Heart right ventricle (tissue), 16 donors: ENCODE measurements around the gene CD55. TPM values are rescaled to one million over a fixed set of nuclear protein-coding genes. Genes with fewer than 3 reads are reported as not detected.

Source experiments
- ATAC-seq, 8 donors: fragments of 200-7000 bp; cut with Tn5 transposase; one replicate each; pipeline ENCODE4 v1.9.1; 2020; ENCODE audit warnings: mild to moderate bottlenecking in 8 of 8, moderate library complexity in 8 of 8, moderate number of reproducible peaks in 1 of 8
- DNase-seq, 2 donors: peaks; one replicate each; pipeline ENCODE4 v3.0.0-alpha.2; 2020
- H3K27ac ChIP-seq, 10 donors: fragments of 200-600 bp; sonication (generic) in 2 of 10; one replicate each; pipeline versions ENCODE4 v1.5.0 to v1.8.0; 2020 to 2022; ENCODE audit warnings: mild to moderate bottlenecking in 3 of 10
- H3K27me3 ChIP-seq, 7 donors: fragments of 200-600 bp; one replicate each; pipeline ENCODE4 v1.8.0; 2021 to 2022; ENCODE audit warnings: mild to moderate bottlenecking in 2 of 7
- H3K36me3 ChIP-seq, 9 donors: fragments of 200-600 bp; sonication (generic) in 1 of 9; one replicate each; pipeline versions ENCODE4 v1.5.0 to v1.8.0; 2020 to 2022; ENCODE audit warnings: mild to moderate bottlenecking in 2 of 9
- H3K4me1 ChIP-seq, 9 donors: fragments of 200-600 bp; sonication (generic) in 1 of 9; one replicate each; pipeline versions ENCODE4 v1.5.0 to v1.8.0; 2020 to 2022; ENCODE audit warnings: mild to moderate bottlenecking in 4 of 9
- H3K4me3 ChIP-seq, 10 donors: fragments of 200-600 bp; sonication (generic) in 2 of 10; one replicate each; pipeline versions ENCODE4 v1.5.0 to v1.8.0; 2020 to 2022; ENCODE audit warnings: mild to moderate bottlenecking in 7 of 10, moderate library complexity in 2 of 10
- H3K9me3 ChIP-seq, 11 donors: fragments of 200-600 bp in 10 of 11; sonication (generic) in 2 of 11; one replicate each; pipeline versions ENCODE4 v1.5.0 to v1.8.0; 2013 to 2022; ENCODE audit warnings: mild to moderate bottlenecking in 2 of 11, control low read depth in 1 of 11, moderate library complexity in 1 of 11
- WGBS, 2 donors: extraction: QIAGEN DNeasy Blood & Tissue Kit; methylation state at CpG; one replicate each; pipeline ENCODE4 v1.1.7; 2013; ENCODE audit warnings: inconsistent platforms in 1 of 2; 5-methylcytosine and 5-hydroxymethylcytosine counted together
- intact Hi-C, 10 donors: fragments of 100-400 bp; cut with DNase I; formaldehyde crosslinking; loops; one replicate each; pipeline versions ENCODE4 v1.11.1 to v1.14.2; 2022
- polyA plus RNA-seq, 2 donors: library from polyadenylated mRNA; stranded (reverse); fragments of 200-250 nt; gene quantifications; one replicate each; pipeline ENCODE4 v1.2.3, GENCODE V29; 2013
- total RNA-seq, 10 donors: library from RNA; stranded (reverse); fragmentation: NEBNext Ultra II Directional in 3 of 10; extraction: Animal tissue kit (Norgen Biotek cat#: 25700) in 3 of 10; gene quantifications; one replicate each; pipeline versions ENCODE4 v1.2.1 to v1.2.4, GENCODE V29; 2021 to 2023
- TF ChIP-seq, protein P1 (sequence below), 9 donors: fragments of 200-600 bp; sonication (generic) in 2 of 9; IDR thresholded peaks; one replicate each; pipeline versions ENCODE4 v1.5.0 to v1.8.0; 2021 to 2022; ENCODE audit warnings: antibody characterized with exemption in 9 of 9, mild to moderate bottlenecking in 5 of 9, moderate library complexity in 1 of 9
- donor health status: Arrhythmogenic right ventricular cardiomyopathy.
- donor health status: ischemic (EF 13 %, LVEDD 7.1; RV severe dilation, severe dysfunction).
- donor health status: healthy with polysubstance abuse.
- donor health status: DM: no; HTN: yes; CAD: no.
- donor health status: DM: no; HTN: no; CAD: no.
- donor health status: ischemic (EF 25% LVEDD 6.9; RV normal size, moderate dysfunction).
- donor health status: ischemic (EF 25% LVEDD 5.7; RV mildly dilated, moderate dysfunction).
- donor health status: healthy.
- donor health status: DM: yes; HTN: yes; CAD: no.
- donor health status: Ischemic cardiomyopathy.
- donor health status: ischemic (EF 35%, LVEDD 5.7; RV mildly dilated, moderate dysfunction).
- donor health status: nonischemic (EF 11% LVEDD 7.7; RV severe dilation, severe dysfunction).
- donor health status: DM: yes; HTN: yes; CAD: no.
- donor health status: PGD.
- donor health status: ischemic (EF 29% LVEDD 5.4; RV normal size, mild dysfunction).
- donor health status: nonischemic (EF 23%, LVEDD 6.1; RV moderate dilation, normal function).

CD55 gene
- total and polyA plus RNA-seq, 12 donors: 25.3 to 132 (median 81.4) TPM

DNA sequence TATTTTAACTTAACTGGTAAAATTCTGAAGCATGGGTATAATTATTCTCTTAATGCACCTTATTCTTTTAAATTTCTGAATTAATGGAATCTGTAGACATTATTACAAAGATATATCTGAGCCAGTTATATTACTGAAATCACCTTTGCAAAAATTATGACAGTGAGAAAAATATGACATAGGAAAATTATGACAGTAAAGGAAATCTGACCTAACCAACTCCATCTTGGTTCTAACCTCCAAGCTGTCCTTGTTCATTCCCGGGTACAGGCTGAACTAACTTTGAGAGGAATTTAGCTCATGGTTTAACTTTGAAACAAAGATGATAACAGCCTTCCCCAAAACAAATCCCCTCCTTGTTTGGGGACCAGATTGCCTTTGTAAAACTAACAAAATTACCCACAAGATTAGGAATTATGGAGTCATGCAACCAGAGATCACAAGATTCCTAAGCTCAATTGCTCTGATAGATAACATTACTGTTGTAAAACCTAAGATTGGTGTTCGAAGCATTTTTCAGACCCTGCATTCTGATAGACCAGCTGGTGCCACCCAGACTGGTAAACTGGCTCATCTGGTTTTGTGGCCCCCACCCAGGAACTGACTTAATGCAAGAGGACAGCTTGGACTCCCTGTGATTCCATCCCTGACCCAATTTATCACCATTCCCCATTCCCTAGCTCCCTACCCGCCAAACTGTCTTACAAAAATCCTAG is 9.4 kb upstream of the CD55 start:
- WGBS, 2 donors: 81 to 86% methylated on average over 3 of the region's 3 CpGs
- ATAC-seq (no peak), DNase-seq (no peak)
- H3K4me1 ChIP-seq: peaks cover 3 to 55% (median 19%) of the 10 kb centered on the region in 9 donors
- TF ChIP-seq, protein P1, sequence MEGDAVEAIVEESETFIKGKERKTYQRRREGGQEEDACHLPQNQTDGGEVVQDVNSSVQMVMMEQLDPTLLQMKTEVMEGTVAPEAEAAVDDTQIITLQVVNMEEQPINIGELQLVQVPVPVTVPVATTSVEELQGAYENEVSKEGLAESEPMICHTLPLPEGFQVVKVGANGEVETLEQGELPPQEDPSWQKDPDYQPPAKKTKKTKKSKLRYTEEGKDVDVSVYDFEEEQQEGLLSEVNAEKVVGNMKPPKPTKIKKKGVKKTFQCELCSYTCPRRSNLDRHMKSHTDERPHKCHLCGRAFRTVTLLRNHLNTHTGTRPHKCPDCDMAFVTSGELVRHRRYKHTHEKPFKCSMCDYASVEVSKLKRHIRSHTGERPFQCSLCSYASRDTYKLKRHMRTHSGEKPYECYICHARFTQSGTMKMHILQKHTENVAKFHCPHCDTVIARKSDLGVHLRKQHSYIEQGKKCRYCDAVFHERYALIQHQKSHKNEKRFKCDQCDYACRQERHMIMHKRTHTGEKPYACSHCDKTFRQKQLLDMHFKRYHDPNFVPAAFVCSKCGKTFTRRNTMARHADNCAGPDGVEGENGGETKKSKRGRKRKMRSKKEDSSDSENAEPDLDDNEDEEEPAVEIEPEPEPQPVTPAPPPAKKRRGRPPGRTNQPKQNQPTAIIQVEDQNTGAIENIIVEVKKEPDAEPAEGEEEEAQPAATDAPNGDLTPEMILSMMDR (IDR thresholded peaks at IDR 0.05): no peak
- intact Hi-C loops: no loop called here
- H3K4me3 ChIP-seq: no peak overlapping the region
- H3K36me3 ChIP-seq: no peaks in the 10 kb centered on the region
- H3K27ac ChIP-seq: peak overlapping the region in 9 of 10 donors; percentile 24 to 76 (median 72)
- no peaks in the 10 kb centered on the region for H3K27me3 ChIP-seq
- no peaks in the 10 kb centered on the region for H3K9me3 ChIP-seq

DNA sequence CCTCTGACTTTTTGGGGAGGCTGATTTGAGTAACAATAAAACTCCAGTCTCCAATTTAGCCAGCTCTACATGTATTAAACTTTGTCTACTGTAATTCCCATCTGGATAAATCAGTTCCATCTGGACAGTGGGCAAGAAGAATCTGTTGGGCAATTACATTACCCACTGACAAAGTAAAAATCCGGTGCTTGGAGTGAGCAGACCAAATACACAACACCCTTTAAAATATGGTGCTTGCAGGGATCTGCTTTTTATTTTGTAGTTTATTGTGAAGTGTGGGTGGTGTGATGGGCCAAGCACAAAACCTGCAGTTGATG is 8.9 kb upstream of the CD55 start:
- 74 to 84% methylated on average over 1 of the region's 1 CpG for WGBS, 2 donors
- peaks cover 3 to 60% (median 21%) of the 10 kb centered on the region in 9 donors for H3K4me1 ChIP-seq
- no peaks in the 10 kb centered on the region for H3K9me3 ChIP-seq
- no peaks in the 10 kb centered on the region for H3K36me3 ChIP-seq
- ATAC-seq (no peak), DNase-seq (no peak)
- H3K4me3 ChIP-seq: no peak overlapping the region
- intact Hi-C loops: no loop called here
- H3K27ac ChIP-seq: peak overlapping the region in 1 of 10 donors; percentile 72
- TF ChIP-seq, protein P1 (IDR thresholded peaks at IDR 0.05): no peak
- no peaks in the 10 kb centered on the region for H3K27me3 ChIP-seq

DNA sequence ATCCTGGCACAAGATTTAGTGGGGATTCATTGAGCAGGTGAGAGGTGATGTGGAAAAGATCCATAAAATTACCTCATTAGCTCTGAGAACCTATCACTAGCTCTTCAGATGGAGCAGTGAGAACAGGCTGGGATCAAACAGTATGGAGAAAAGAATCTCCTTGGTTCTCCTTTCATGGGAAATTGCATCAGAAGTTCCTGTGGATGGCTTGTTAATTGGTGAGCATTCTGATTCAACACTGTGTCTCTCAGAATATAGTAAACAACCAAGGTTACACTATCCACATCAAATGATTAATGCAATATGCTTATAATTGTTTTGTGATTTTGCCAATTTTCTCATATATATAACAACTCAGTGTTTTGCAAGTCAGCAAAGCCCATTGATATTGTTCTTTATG is 8.3 kb upstream of the CD55 start:
- TF ChIP-seq, protein P1 (IDR thresholded peaks at IDR 0.05): no peak
- H3K36me3 ChIP-seq: no peaks in the 10 kb centered on the region
- no peaks in the 10 kb centered on the region for H3K9me3 ChIP-seq
- intact Hi-C loops: no loop called here
- H3K4me3 ChIP-seq: no peak overlapping the region
- no peak for DNase-seq
- ATAC-seq: no peak
- H3K4me1 ChIP-seq: peaks cover 3 to 65% (median 21%) of the 10 kb centered on the region in 9 donors
- H3K27me3 ChIP-seq: no peaks in the 10 kb centered on the region
- peak overlapping the region in 1 of 10 donors; percentile 72 for H3K27ac ChIP-seq

DNA sequence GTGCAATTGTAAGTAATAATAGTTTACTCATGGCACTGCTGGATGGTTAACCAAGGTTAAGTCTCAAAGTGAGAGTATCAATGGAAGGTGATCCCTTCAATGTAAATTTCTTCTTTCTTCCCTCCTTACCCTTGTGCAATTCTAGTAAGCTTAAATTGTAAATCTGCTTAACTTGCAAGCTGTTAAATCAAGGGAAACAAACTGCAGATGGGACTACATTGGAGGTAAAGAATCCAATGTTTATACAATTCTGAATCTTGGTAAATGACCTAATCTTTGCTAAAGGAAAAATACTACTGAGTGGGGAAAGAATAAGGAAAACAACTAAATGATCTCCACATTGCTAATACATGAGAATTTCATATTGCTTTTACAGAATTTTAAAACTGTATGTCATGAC is 6.7 kb upstream of the CD55 start:
- DNase-seq (no peak), ATAC-seq (no peak)
- Histone ChIP-seq H3K4me3 (no peak overlapping the region), H3K4me1 (peaks cover 3 to 65% (median 18%) of the 10 kb centered on the region in 9 donors), H3K27me3 (no peaks in the 10 kb centered on the region), H3K9me3 (no peaks in the 10 kb centered on the region), H3K36me3 (no peaks in the 10 kb centered on the region), H3K27ac (no peak overlapping the region)
- TF ChIP-seq, protein P1 (IDR thresholded peaks at IDR 0.05): no peak
- intact Hi-C loops: no loop called here
